NCI-H2196 treated with DMSO at 0.1 percent for 48 hours (cell line): ENCODE data around the gene TELO2.

ENCODE experiments used
- DNase-seq: peaks from one replicate; lab custom pipeline; 2025; ENCODE audit not compliant: unreplicated experiment; lab: John Stamatoyannopoulos, UW

TELO2 gene

DNA sequence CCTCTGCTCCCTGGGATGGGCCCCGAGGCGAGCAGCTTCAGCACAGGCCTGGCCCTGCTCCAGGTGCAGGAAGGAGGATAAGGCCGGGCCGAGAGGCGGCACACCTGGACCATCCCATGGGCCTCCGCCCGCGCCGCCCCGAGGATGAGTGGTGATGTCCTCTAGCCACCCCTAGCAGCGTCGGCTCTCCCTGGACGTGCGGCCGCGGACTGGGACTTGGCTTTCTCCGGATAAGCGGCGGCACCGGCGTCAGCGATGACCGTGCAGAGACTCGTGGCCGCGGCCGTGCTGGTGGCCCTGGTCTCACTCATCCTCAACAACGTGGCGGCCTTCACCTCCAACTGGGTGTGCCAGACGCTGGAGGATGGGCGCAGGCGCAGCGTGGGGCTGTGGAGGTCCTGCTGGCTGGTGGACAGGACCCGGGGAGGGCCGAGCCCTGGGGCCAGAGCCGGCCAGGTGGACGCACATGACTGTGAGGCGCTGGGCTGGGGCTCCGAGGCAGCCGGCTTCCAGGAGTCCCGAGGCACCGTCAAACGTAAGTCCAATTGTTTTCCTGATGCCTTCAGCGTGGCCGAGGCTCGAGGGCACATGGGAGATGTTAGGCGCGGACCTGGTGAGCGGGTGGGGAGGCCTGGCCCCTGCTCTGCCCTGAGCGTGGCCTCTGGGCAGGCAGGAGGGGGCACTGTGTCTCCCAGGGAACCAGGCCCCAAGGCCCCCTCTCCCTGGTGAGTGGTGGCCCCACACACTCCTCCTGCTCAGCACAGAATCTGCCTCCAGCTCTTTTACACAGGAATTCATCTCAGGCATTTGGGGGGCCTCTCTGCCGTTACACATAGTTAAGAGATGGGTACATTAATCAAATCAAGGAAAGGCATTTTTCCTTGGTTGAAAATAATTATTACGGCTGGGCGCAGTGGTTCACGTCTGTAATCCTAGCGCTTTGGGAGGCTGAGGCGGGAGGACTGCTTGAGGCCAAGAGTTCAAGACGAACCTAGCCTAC lies 41.2 kb downstream of the TELO2 start:
- DNase-seq: no peak

DNA sequence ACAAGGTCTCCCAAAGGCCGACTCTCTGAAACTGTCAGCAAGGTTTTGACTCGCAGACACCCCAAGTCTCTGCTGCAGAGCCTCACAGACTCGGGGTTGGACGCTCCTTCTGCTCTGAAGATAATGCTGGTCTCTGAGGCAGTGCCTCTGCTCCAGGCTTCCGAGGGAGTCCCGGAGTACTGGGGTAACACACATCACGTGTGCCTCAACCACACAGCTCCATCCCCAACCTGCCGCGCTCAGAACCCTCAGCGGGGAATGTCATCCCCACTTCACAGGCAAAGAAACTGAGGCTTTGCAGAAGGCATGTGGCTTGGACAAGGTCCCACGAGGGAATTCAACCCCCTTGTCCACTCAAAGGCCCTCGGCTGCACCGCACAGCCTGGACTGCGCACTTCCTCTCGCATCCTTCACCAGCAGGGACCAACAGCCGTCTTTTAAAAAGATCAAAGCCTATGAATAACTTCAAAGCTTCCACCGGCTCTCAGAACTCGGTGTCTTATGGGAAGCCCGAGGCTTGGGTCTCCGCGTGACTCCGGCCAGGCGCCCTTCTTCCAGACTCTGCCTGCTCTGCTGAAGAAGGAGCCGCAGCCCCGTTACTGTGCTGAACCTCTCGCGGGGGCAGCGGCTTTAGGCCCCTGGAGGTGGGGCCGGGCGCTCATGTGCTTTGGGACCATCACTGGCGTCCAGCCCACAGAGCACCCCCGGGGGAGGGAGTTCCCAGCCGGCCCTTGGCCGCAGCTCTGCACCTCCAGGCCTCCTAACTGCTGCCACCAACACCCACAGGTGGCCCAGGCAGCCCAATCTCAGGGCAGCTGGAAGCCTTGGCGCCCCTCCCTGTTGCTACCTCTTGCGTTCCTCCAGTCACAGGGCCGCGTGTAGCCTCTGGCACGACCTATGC lies 42.5 kb downstream of the TELO2 start:
- DNase-seq: no peak

DNA sequence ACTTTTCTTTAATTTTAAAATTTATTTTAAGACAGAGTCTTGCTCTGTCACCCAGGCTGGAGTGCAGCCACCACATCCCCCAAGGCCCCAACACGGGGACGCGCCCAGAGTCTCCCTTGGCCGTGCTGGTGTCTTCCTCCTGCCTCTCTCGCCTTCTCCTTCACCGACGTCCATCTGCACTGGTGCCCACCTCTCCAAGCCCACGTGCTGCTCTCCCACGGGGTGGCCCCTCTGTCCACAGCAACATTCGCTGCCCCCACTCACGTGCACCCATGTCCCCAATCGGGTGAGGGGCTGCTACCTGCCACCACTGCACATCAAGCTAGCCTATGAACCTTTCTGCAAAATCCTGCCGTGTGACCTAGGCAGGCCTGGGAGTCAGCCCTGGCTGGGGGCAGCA lies 43.4 kb downstream of the TELO2 start:
- DNase-seq: no peak

DNA sequence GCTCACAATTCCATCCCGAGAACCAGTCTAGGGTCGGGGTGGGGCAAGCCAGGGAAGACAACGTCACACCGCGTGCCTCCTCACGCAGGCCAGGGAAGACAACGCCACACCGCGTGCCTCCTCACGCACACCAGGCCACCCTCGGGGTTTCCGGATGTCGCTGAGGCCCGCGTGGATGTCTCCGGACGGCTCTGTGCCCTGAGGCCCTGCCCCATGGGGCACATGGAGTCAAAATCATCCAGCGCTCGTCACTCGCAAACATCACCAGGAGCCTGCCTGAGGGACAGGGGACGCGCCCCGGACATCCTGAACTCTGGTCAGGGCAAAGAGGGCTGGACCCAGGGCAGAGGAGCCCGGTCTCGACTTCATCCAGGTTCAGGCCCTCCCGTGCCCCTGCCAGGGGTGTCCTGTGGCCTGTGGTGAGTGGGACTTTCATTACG lies 44.0 kb downstream of the TELO2 start:
- no peak for DNase-seq

DNA sequence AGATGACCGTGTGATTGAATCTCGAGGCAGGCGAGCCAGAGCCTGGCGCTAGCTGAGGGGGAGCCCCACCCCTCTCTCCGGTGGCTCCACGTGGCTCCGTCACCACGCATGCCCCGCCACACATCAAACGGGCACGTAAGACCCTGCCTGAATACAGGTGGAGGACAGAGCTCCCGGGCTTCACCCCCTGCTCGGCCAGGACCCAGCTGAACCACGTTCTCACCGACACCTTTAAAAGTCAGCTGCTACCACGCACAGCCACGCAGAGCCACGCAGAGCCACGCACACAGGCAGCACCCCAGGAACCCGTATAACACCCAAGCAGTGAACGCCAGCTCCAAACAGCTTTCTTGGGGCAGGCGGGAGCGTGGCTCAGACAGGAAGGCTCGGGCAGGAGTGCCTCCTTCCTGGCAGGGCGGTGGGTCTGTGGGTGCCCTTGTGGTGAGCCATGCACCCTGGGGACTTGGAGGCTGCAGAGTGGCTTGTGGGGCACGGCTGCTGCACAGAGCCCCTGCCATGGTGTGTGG lies 44.7 kb downstream of the TELO2 start:
- no peak for DNase-seq

DNA sequence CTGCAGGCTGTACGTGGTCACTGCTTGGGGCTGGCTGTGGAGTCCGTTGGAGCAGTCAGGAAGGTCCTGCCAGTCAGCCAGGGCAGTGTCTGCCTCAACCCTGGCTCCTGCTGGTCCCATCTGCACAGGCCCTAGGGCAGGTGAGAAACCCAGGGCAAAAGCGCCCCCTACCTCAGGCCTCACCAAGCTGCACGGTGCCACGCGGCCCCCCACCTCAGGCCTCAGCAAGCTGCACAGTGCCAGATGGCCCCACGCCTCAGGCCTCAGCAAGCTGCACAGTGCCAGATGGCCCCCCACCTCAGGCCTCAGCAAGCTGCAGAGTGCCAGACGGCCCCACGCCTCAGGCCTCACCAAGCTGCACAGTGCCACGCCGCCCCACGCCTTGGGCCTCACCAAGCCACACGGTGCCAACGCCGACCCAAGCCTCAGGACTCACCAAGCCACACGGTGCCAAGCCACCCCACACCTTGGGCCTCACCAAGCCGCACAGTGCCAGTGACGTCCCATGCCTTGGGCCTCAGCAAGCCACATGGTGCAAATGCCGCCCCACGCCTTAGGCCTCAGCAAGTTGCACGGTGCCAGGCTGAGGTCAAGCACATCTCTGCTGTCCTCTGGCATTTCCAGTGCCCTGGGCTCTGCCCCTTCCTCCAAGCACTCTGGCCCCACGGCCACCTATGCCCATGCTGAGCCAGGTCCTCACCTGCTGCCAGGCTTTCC lies 45.8 kb downstream of the TELO2 start:
- DNase-seq: no peak

DNA sequence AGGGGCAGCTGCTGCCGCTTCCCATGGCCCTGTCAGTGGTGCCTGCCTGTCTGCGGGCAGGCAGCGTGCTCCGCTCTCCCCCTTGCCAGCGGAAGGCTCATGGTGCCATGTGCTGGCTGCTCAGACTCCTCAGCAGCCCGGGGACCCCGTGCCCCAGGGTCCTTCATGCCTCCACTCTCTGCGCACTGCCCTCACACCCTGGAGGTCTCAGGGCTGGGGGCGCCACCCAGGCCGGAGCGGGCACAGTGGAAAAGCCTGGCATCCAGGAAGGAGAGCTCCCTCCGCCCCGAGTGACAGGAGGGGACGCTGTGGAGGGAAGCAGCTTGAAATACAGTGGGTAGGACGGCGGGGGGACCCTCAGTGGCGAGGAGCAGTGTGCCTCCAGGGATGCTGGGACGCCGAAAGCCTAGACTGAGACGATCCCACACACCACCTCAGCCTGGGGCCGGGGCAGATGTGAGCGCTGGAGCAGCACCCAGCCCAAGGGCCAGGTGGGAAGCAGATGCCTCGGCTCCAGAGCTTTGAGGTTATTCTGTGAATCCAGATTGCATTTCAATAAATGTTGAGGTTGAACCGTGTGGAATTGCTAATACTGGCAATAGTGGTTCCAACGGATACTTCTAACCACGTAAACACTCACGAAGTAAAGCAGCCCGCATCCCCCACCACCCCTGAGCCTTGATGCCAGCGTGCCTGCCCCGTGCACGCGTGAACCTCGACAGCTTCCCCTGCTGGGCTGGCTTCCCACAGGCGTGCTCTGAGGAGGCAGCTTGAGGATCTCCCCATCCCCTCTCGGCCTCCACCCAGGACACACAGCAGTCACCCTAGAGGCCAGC lies 46.8 kb downstream of the TELO2 start:
- DNase-seq: no peak

DNA sequence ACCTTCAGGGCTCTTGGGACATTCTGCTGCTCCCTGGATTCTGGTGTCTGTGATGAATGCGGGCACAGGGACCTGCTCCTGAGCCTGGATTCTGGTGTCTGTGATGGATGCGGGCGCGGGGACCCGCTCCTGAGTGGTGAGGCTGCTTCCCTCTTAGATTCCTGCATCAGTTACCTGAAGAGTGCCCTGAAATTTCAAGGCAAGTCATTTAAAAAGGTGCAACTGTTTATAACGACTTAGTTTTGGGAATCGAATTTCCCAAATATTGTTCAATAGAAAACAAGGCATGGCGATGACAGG lies 47.3 kb downstream of the TELO2 start:
- no peak for DNase-seq

DNA sequence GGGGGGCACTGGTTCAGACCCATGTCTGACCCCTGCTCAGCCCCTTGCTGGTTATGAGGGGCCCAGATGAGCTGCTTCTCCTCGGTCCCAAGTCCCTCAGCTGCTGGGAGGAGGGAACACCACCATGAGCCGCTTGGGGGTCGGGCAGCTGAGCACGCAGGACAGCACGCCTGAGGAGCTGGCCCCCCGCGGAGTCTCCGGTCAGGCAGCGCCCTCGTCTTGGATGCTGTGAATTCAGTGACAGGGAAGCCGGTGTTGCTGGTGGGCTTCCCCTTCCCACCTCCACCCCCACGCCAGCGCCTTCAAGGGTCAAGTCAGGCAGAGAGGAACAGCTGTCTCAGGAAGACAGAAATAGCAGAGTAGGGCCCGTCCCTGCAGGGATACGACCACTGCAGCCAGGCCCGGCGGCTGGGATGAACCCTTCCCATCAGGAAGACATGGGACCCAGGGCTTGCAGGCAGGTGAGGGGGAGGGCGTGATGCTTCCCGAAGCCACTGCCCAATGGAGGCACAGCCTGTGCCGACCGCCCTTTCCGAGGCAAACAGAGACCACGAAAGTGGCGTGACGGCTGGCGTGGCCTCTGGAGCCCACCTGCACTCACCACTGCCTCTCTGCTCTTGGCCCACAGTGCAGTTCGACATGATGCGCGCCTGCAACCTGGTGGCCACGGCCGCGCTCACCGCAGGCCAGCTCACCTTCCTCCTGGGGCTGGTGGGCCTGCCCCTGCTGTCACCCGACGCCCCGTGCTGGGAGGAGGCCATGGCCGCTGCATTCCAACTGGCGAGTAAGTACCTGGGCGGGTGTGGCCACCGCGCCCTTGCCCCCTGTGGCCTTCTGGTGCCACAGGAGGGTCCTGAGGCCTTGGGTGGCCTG lies 48.4 kb downstream of the TELO2 start:
- no peak for DNase-seq

DNA sequence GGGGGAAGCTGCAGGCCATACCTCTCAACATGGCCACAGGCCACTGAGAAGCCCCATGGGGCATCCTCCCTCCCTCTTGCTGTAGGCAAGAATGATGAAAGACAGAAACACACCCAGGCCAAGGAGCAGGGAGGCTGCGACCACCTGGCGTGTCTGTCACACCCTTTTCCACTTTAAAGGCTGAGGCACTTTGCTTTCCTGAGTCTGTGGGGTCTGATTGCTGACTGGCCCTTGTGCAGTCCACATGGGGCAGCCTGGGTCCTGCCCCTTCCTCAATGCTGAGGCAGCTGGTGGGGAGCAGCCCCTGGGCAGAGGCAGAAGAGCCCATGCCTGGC lies 49.0 kb downstream of the TELO2 start:
- no peak for DNase-seq

DNA sequence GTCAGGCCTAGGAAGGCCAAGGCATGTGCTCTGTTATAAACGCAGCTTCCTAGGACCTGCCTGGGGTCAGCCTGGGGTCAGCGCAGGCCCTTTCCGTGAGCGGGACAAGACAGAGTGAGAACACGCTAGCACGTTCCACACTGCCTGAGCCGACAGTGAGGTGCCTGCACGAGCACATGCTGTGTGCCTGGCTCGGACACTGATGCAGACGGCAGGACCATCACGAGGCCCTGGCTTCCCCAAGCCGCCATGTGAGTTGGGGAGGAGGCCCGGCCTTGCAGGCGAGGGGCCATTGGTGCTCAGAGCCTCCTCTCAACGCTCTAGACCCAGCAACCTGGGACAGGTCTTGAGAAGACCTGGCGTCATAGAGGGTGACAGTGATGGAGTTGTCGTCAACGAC lies 49.4 kb downstream of the TELO2 start:
- DNase-seq: no peak

DNA sequence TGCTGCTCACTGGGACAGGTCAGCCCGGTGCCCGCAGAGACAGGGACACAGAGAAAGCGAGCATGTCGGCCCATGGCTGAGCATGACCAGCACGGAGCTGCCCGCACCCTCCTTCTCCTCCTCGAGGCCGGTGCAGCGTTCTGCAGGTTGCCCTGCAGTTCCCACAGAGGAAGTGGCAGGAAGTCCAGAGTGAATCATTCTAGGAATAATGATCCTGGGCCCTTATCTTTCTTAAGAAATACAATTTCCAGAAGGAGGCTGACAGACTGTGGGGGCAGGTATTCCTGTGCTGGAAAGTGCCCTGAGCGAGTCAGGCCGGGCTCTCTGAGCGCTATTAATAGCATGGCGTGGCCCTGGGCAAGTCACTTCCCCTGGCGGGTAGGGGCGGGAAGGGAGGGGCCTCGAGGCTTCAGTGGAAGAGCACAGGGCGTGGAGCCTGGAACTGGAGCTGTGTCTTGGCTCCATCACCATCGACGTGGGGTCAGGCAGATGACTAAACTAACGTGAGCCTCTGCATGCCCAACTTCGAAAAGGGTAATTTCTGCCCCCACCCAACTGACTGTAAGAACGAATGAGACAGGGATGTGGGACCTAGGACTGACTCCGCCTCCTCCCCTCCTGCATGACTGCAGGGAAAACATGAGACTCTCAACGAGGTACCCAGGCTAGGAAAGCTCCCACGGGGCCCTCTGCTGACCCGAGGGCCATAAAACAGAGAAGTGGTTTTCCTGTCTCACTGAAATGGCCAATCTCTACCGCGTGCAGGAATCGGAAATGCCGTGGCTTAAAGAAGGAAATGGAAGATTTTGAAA lies 50.1 kb downstream of the TELO2 start:
- DNase-seq: no peak

DNA sequence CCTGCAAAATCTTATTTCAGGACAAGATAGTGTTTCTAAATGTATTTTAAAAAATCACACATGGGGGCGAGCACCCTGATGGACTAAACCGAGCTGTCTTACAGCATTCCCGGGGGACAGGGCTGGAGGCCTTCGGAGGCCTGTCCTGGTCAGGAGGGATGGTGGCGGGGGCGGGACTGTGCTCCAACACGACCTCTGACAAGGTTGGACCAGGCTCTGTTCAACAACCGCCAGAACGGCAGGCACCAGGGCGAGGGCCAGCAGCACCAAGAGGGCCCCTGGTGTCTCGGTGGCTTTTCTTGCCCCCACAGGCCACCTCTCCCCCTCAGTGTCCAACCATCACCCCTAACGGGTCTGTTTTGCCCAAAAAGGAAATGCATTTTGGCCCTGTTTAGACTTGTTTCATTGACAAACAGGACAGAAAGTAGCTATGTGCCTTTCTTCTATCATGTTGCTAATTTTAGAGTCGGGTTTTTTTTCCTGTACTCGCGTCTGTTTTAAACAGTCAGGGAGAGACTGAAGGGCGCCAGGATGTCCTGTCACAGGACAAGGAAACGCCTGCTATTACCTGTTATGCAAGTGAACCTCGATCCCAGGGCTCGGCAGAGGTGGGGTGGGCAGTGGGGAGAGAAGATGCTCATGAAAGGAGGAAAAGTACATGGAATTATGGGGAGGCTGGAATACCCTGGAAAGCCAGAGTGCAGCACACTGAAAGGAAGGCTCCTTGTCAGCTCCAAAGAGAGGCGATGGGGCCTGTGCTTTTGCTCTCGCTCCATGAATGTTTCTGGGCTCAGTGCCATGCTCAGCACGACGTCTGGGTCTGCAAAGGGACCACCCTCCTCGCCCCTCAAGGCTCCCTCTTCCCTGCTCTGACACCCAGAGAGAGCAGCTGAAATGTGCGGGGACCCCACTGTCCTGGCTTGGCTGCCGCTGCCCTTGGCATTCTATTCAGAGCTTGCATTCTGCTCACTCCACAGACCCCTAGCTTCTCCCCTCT lies 52.2 kb downstream of the TELO2 start:
- DNase-seq: no peak

DNA sequence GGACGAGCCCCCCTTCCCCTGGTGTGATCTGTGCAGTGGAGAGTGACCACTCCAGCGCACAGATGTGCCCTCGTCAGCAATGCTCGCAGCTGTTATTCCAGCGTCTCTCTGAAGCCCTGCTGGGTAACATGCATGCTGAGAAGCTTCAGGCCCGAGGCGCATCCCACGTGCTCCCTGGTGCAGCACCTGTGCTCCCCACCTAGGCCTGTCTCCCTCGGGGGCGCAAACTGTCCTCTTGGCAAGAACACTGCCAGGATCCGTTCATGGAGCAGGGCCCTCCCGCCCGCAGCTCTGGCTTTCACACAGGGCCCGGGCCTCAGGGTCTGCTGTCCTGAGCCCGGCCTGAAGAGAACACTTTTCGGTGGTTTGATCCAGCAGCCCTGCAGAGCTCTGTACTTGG lies 53.3 kb downstream of the TELO2 start:
- no peak for DNase-seq

DNA sequence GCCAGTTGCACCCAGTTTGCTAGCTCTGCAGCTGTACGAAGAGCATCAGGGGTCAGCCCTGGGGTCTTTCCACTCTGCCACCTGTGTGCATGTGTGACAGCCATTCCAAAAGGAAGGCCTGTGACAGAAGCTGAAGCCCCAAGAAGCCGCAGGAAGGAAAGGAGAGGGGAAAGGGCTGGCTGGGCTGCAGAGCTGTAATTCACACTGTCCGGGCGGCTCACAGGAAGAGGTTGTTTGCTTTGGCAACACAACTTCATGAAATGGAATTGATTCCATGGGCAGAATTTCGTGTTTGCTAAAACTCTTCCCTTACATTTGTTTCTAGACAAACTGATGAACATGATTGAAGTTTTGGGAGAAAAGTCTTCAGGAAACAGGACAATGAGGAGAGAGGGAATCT lies 55.1 kb downstream of the TELO2 start:
- DNase-seq: no peak

DNA sequence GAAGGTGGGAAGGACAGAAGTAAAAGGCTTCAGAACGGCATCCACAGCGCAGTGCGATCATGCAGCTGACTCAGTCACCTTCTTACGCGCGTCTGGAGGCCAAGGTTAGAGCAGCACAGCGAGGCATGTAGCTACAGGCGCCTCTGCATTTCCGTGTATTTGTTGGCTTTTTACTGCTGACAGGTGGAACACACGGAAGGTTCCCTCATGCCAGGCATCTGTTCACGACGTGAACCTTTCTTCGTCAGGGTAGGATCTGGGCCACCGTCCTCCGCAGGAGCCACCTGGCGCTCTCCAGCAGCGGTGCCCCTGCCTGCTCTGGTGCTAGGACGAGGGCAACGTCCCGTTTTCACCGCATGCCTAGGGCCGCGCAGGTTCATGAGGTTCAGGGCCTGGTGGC lies 55.6 kb downstream of the TELO2 start:
- no peak for DNase-seq

DNA sequence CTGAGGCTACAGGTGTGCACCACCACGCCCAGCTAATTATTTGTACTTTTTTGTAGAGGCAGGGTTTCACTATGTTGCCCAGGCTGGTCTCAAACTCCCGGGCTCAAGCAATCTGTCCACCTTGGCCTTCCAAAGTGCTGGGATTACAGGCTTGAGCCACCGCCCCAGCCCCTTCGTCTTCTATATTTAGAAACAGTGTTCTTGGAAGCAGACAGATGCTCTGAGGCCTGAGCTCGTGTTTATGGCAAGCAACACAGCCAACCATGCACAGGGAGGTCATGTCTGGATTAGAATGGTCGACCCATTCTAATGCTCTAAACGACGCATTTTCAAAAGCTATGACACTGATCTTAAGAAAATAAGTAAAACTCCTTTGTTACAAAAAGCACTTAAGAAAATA lies 56.9 kb downstream of the TELO2 start:
- no peak for DNase-seq
